CD4-positive, alpha-beta T cell treated with Interleukin-15 for 1 hour (primary cell): ENCODE data around the gene ADARB1.

Experiments
- DNase-seq: peaks from one replicate; pipeline ENCODE4 v3.0.0-alpha.2; 2020

ADARB1 gene

DNA sequence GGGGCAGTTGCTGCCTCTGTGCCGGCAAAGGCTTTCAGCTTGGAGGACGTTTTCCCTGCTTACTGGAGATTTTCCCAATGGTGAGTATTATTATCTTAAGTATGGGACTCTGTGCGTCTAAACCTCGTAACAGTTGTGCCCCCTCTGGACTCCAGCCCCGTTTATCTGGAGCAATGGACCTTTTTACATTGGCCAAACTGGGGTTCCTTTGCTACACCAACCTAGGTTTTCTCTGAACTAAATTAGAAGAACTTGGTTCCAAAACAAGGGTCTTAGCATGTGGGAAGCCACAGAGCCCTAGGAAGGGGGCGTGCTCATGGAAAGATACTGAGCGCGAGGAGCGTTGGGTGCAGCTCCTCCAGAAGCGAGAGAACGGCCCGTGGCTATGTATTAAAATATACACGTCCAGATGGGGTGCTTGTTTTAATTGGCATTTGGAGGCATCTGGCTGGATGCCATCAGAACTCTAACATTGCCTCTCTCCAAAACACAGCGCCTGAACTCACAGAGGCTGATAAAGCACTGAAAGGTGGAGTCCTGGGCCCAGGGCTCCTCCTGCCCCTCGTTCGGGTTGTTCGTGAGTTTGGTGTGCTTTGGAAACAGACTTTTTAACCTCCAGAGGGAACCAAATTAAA, 184.9 kb downstream of the ADARB1 start:
- DNase-seq: no peak

DNA sequence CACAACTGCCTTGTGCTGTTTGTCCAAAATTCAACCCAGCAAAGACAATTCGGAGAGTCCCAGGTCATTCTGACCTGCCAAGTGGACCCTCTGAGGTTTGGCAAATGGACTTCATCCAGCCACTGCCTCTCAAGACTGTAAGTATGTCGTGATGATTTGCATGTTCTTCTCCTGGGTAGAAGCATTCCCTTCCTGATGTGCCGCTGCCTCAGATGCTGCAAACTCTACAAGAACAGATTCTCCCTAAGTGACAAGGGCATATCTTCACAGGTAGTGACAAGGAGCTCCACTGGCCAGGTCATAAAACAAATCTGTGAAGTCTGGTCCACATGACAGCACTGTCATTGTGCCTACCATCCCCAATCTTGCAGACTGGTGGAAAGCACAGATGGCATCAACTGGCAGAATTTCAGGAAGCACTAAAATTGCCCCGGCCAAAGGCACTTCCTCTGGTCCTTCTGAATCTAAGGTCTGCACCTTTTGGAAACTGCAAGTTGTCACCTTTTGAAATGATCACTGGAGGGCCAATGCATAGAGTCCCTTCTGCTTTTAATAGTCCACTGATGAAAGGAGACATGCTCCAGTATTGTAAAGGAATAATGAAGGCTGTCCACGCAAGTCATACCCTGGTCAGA, 185.9 kb downstream of the ADARB1 start:
- no peak for DNase-seq

DNA sequence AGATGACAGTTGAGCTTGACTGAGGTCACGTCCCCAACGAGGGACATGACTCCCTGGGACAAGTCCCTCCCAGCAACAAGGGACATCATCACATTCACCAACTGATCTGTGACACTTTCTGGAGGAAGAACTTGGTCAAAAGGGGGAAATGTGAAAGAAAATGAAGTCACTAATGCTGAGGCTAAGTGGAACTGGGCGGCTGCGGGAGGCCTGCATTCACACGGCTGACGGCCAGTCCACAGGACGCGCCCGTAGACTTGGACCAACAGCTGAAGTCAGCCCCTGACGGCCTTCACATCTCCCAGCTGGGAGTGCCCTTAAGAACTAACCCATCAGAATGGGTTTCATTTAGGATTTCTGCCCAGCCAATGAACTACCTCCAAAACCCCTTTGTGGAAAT, 186.7 kb downstream of the ADARB1 start:
- no peak for DNase-seq

GRCh38 chr21:45262041-45262581, 187.7 kb downstream of the ADARB1 start:
- DNase-seq: no peak

DNA sequence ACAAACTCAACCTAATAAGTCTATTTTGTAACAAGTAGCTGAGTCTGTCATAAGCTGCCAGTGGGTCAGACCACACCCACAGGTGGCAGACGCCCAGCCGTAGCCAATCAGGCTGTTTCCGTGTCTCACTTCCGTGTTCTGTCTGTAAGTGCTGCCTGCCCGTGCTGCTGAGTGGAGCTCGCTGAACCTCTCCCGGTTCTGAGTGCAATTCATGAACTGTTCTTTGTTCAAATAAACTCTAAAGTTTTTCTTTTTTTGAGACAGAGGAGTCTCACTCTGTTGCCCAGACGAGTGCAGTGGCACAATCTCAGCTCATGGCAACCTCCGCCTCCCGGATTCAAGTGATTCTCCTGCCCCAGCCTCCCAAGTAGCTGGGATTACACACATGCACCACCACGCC, 188.2 kb downstream of the ADARB1 start:
- DNase-seq: no peak

- DNase-seq: no peak
These were observed 189.2 kb downstream of the ADARB1 start for GRCh38 chr21:45263534-45263933.

GRCh38 chr21:45264146-45264911, 189.9 kb downstream of the ADARB1 start:
- no peak for DNase-seq

GRCh38 chr21:45264912-45265515, 190.6 kb downstream of the ADARB1 start:
- DNase-seq: no peak

DNA sequence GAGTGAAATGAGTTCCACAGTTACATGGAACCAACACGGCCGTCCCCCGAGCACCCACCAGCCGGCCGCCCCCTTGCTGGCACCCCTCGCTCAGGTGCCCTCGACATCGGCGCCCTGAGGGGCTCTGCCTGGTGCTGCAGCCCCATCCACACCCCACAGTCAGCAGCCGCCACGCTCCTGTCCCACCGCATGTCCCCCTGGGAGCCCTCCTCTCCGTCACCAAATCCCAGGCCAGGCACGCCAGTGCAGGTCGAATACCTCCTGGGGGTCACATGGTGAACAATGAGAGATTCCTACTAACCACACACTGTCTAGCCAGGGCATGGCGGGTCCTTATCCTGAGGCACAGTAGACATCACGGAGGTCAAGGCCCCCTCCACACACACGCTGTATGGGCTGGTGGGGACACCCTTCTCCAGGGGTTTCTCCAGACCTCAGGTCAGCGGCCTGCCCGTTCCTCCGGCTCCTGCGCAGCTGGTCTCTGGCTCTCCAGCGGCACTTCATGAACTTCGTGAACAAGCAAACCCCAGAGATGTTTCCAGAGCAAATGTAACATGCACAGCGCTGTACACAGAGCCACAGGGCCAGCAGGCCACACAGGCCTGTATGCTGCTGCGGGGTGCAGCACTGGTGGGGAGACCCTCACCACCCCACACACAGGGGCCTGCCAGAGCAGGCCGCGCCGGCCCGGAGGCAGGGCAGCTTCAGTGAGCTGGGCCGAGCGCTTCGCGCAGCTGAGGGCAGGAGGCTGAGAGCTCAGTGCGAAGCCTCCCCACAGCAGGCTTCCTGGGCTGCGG, 191.5 kb downstream of the ADARB1 start:
- DNase-seq: no peak

DNA sequence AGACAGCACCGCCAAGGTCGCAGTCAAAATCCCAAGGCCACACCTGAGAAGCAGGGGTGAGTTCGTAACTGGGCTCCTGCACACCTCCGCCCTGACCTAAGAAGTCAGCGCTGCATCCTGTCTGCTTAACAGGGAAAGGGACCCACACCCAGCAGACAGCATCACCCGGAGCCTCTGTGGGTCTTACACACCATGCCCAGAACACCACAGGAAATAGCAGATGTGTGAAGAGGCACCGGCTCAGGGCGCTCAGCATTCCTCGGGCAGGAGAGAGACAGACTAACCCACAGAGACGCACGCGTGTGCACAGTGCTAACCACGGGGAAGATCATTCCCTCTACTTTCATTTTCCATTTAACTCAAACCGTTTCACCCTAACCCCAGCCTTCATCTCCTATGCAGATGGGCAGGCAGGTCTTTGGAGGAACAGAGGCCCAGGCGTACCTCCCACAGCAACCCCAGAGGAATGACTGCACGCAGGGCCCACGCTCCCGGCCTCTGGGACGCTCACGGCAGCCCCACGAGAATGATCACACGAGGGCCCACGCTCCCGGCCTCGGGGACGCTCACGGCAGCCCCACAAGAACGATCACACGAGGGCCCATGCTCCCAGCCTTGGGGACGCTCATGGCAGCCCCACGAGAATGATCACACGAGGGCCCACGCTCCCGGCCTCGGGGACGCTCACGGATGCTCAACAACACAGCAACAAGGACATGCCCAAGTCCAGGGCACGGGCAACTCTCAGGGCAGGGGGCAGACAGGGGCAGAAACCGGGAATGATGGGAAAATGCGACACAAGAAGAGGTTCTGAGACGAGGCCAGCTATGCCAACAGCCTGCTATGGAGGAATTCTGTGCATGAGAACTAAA, 192.4 kb downstream of the ADARB1 start:
- peak; percentile 54 for DNase-seq

GRCh38 chr21:45267390-45267760, 193.0 kb downstream of the ADARB1 start:
- DNase-seq: no peak

GRCh38 chr21:45269861-45270260, 195.5 kb downstream of the ADARB1 start:
- DNase-seq: no peak

- DNase-seq: no peak
These were observed 196.0 kb downstream of the ADARB1 start for GRCh38 chr21:45270306-45270821.
